HL-60/S4 (cell line): ENCODE measurements around the gene MED8.
"Not testable (repeated sequence)": the region's sequence is repeated elsewhere in the genome, so short reads cannot be mapped to it uniquely, and the experiment has no call there.

ENCODE experiments used
- in situ Hi-C: fragments of 300-500 bp; cut with MboI; formaldehyde crosslinking; loops from 2 replicates; pipeline ENCODE4 v1.14.3; 2022; ENCODE audit warnings: low sequenced_read_pairs

Gene MED8

GRCh38 chr1:43388613-43389012 lies 987 bp downstream of the MED8 start:
- in situ Hi-C loops: no loop called here

GRCh38 chr1:43387976-43388599 lies 1.5 kb downstream of the MED8 start:
- in situ Hi-C loops: no loop called here

- in situ Hi-C loops: no loop called here
Measured at GRCh38 chr1:43386676-43387075, 2.9 kb downstream of the MED8 start.

GRCh38 chr1:43383449-43383848 lies 6.2 kb downstream of the MED8 start:
- in situ Hi-C loops: no loop called here

- in situ Hi-C loops: no loop called here
Measured at GRCh38 chr1:43382027-43382779, 7.4 kb downstream of the MED8 start.

GRCh38 chr1:43381612-43382011 lies 8.0 kb downstream of the MED8 start:
- in situ Hi-C loops: no loop called here

DNA sequence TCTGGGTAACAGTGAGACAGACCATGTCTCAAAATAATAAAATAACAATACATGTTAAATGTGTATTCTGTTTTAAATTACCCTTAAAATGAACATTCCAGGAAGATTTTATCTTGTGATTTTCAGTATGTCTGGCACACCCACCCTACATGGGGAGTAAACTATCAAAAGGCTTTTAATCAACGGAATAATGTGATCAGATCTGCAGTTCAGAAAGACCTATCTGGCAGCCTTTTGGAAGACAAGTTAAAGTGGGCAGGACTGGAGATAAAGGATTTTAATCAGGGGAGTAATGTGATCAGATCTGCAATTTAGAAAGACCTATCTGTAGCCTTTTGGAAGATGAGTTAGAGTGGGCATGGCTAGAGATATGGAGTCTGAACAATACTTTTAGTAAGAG lies 10.1 kb downstream of the MED8 start:
- in situ Hi-C loops: no loop called here

GRCh38 chr1:43377831-43378230 lies 11.8 kb downstream of the MED8 start:
- in situ Hi-C loops: no loop called here

DNA sequence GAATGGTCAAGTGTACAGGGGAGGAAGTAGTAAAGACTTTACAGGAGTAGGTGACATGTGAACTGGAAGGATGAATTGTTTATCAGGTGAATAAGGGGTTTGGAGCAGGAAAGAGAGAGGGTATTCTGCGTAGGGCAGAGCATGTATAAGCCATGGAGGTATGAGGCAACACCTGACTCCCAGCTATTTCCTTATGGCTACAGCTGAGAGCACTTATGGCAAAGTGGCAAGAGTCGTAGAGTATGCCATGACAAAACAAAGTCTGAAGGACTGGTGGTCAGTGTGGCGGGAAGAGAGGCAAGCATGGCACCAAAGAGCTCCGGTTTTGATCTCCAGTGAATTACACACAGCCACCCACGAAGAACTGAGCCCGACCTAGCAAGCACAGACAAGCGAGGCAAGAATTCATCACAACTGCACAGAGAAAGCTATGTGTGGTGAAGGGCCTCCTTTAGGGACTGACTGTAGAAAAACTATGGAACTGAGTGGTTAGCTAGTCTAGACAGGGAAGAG lies 12.8 kb downstream of the MED8 start:
- in situ Hi-C loops: no loop called here

DNA sequence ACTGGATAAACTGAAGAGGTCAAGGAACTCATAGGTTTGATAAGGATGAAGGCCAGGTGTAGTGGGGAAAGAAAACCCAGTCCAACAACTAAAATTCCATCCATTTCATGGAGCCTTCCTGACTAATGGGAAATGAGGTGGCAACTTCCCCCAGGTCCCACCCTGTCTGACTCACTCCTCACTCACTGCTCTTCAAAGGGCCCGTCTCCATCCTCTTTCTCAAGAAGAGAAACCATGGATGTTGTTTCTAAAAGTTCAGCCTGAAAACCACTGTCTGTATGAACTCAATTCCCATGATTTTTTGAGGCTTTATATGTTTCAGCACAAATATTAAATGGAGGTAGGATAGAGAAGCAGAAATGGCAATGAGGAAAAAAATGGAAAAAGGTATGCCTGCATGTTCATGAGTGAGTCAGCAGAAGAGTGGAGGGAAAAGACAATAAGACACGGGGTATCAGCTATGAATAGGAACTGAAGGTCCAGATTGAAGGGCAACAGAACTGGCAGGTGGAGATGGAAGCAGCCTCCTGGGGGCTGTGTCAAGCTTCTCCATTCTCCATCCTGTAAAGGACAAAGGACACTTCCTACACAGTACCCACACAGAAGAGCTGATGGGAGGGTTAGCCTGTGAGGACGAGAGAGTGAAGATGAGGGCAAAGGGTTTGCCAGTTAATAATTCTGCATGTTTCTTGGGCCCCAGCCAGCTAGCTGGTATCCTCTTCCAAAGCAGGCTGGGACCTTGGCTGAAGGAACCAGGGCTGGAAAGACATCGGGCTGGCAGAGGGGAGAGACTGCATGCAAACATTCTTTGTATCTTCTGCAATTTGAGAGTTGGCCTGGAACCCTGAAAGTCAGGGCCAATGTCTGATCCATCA lies 16.3 kb downstream of the MED8 start:
- in situ Hi-C loops: no loop called here

- in situ Hi-C loops: no loop called here
Measured at GRCh38 chr1:43372172-43372571, 17.4 kb downstream of the MED8 start.

DNA sequence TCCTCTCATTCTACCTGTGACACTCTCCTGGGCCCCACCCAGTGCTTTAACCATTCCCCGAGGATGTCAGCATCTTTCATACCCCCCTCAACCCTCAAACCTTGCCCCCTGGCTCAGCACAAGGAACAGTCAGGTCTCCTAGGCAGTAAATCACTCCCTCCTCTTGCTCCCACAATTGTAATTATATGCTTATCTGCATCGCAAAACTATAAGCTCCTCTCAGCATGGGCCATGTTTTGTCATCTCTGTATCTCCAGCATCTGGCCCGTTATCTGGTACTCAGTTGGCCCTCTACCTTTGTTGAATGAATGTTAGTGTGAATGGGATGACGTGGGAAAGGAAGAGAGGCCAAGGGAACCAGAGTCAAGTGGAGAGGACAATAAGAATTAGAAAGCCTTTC lies 19.0 kb downstream of the MED8 start:
- in situ Hi-C loops: no loop called here

DNA sequence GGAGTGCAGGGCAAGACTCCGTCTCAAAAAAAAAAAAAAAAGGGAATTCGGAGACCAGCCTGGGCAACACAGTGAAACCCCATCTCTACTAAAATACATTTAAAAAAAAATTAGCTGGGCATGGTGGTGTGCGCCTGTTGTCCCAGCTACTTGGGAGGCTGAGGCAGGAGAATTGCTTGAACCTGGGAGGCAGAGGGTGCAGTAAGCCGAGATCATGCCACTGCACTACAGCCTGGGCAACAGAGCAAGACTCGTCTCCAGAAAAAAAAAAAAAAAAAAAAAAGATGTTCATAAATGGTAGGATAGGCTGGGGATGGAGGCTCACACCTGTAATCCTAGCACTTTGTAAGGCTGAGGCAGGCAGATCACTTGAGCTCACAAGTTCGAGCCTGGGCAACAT lies 19.8 kb downstream of the MED8 start:
- in situ Hi-C loops: not testable (repeated sequence)

DNA sequence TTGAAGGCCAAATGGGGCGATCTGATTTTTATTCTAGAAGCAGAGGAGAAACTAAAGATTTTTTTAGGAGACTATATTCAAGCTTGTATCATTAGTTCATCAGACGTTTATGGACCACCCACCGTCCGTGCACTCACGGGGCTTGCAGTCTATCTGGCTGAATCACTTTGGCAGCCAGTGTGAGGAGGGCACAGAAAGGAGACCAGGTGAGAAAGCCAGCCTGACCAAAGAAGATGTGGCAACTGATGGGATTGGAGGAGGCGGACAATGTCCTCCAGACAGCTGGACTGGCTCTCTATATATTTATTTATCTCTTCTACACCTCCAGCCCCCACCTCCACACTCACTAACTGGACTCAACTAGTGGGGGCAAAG lies 21.0 kb downstream of the MED8 start:
- in situ Hi-C loops: no loop called here

GRCh38 chr1:43367904-43368645 lies 21.5 kb downstream of the MED8 start, which contains the start of gene ELOVL1:
Gene ELOVL1 (minus strand): TSS chr1:43368011. CDS start chr1:43365609, 2,402 bp downstream.
- in situ Hi-C loops: no loop called here

DNA sequence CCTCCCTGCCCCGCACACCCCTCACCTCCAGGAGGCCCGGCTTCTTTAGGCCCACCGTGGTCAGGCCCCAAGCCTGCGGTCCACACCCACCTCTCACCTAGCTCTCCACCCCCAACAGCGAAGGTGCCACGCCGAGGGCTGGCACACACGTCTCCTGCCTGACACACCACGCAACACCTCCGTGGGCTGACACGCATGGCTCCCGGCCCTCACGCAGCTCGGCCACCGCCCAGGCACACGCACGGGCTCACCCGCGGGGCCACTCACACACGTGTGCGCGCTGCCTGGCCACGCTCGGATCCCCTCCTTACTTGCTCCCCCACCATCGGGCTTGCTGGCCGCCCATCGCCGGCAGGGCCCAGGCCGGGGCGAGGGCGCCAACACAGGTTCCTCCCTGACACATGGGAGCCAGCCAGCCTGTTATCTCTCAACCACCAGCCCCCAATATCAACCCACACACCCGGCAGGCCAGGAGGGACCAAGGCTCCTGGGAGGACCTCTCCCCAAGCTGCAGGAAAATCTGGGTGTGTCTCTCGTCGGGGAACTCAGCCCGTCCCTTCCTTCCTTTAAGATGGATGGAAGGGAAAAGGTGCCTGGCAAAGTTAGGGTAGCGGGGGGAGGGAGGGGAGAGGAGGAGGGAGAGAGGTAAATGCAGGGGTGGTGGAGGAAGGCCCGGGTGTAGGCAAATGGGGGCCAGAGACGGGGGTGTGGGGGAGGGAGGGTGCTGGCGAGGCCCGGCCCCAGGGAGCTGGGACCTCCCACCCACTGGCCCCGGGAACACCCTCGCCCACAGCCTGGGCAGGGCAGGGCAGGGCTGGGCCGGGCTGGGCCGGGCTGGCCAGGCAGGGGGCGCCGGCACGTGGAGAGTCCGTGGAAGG lies 22.3 kb downstream of the MED8 start:
- in situ Hi-C loops: no loop called here

DNA sequence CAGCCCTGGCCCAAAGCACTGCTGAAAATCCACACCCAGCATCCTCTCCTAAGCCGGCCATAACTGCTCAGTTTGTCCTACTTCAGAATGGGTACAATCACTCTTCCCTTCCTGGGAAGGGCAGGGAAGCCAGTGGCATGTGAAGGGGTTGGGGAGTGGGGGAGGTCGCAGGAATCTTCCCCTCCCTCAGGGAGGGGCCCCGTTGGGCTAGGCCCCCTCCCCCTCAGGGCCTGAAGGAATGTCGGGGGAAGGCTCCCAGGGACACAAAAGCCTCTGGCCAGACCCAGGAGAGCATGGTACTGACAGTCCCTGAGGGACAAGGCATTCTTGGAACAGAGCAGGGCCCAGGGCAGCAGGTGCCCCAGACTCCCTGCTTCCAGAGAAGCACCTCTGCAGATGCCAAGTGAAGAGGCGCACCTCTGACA lies 23.0 kb downstream of the MED8 start:
- in situ Hi-C loops: no loop called here

- in situ Hi-C loops: no loop called here
Measured at GRCh38 chr1:43366179-43366578, 23.4 kb downstream of the MED8 start.

- in situ Hi-C loops: no loop called here
Measured at GRCh38 chr1:43365678-43366077, 23.9 kb downstream of the MED8 start.
